NCI-H446 treated with DMSO at 0.1 percent for 48 hours (cell line): Measurements from ENCODE around the gene UBE2QL1.

Experiments used
- DNase-seq: peaks from one replicate; lab custom pipeline; 2025; lab: John Stamatoyannopoulos, UW

The UBE2QL1 gene, protein sequence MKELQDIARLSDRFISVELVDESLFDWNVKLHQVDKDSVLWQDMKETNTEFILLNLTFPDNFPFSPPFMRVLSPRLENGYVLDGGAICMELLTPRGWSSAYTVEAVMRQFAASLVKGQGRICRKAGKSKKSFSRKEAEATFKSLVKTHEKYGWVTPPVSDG

DNA sequence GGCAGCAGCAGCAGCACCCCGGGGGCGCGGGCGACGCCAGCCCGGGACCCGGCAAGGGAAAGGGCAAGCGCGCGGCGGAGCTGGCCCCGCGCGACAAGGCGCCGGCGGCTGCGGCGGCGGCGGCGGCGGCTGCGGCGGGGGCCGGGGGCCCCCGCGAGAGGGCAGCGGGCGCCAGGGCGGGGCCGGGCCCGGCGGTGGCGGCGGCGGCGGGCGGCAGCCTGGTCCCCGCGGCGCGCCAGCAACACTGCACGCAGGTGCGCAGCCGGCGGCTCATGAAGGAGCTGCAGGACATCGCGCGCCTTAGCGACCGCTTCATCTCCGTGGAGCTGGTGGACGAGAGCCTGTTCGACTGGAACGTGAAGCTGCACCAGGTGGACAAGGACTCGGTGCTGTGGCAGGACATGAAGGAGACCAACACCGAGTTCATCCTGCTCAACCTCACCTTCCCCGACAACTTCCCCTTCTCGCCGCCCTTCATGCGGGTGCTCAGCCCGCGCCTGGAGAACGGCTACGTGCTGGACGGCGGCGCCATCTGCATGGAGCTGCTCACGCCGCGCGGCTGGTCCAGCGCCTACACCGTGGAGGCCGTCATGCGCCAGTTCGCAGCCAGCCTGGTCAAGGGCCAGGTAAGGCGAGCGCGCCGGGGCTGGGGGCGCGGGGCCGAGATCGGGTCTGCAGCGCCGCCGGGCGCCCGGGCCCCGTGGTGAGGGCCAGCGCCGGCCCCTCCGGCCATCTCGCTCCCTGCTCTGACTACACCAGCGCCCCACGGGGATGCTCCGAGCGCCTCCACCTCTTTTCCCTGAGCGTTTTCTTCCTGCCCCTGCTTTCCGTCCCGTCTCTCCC, at the start of gene UBE2QL1:
TSS of gene UBE2QL1 (plus strand) at position 238 of the 843 bp plus-strand sequence. CDS start at position 273, 35 bp downstream.
- no peak for DNase-seq

DNA sequence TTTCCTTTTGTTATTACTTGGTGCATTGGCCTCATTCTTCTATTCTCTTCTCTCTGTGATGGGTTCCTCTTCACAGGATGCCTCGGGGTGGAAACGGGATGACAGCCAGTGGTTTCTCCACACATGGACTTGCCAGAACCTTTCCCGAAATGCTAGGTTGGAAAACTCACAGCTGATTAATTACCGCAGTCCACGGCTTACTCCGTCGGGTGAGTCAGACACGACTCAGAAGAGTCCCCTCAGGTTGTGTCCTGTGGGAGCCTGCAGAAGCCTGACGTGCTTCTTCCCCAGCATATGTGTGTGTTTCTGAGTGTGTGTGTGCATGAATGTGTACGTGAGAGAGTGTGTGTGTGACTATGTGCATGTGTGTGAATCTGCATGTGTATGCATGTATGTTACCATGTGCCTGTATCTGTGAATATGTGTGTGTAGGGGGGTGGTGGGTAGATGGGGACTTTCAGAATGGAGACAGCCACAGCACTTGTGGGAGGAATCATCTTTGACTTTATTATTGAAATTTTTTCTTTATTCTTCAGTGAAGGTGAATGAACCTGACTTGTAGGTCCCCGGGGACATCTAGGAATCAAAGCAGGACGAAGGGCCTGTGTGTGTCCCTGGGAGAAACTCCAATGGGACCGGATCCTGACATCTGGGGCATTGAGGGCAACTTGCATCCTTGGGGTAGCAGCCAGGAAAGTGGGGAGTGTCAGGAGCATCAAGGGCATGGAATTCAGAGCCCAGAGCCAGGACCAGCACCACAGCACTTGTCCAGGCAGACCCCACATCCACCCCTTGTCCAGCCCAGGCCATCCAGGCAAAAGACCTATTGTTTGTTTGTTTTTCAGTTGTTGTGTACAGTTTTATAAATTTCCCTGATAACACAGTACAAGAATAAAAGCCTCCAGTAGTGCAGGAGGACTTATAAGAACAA, 48.4 kb upstream of the UBE2QL1 start:
- no peak for DNase-seq

DNA sequence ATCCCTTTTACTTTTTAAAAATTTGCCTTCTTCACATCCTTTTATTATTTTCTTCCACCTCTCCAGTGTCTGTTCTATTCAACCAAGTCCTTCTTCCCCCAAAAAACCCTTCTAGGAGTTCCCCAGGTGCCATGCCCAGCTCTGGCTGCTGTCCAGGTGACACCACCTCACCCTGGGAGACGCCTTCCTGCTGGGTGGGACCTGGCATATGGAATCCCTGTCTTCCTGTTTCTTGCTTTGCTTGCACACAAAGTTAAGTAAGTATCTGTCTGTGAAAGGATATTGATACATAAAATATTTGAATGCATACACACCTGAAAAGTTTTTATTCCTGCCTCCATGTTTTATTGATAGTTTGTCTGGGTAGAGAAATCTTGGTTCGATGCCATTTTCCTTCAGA, 47.2 kb upstream of the UBE2QL1 start:
- DNase-seq, result no peak

DNA sequence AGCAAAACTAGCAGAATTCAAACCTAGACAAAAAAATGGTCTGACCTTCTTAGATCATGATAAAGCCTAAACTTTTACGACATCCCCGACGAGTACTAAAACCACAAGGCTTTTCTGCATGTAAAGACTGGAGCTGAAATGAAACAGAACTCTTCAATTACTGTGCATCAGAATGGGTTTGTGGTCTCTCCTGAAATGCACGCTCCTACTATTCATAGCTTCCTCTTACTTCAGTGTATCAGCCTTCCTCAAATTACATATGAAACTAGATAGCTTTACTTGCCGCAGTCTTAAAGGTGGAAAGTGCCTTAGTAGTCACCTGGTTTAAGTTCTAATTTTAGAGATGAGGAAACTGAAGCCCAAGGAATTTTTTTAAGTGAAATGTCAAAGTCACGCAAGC, 45.7 kb upstream of the UBE2QL1 start:
- no peak for DNase-seq

DNA sequence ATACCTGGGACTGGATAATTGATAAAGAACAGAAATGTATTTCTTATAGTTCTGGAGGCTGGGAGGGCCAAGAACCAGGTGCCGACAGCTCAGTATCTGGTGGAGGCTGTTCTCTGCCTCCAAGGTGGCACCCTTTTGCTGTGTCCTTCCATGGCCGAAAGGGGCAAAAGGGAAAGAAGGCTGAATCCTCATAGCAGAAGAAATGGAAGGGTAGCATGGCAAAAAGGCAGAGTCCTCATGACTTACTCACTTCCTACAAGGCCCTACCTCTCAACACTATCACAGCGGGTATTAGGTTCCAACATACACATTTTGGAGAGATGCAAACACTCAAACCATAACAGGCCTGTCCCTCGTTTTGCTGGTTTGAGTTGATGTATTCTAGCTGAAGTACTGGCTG, 45.2 kb upstream of the UBE2QL1 start:
- DNase-seq, result no peak

DNA sequence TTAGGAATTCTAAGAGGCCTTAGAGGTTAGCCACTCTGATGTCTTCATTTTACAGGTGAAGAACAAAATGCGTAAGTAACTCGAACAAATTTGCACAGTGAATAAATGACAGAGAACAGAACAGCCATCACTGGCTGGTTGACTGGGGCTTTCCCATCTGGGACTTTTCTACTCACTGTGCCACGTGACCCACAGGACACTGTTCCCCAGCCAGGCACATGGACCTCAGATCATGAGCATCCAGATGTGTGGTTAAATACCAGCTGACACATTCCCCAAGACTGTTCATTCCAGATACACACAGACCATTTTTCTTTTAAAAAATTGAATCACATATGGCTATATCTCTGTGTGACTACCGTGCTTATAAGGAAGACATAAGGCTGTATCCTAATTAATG, 44.5 kb upstream of the UBE2QL1 start:
- DNase-seq, result no peak

DNA sequence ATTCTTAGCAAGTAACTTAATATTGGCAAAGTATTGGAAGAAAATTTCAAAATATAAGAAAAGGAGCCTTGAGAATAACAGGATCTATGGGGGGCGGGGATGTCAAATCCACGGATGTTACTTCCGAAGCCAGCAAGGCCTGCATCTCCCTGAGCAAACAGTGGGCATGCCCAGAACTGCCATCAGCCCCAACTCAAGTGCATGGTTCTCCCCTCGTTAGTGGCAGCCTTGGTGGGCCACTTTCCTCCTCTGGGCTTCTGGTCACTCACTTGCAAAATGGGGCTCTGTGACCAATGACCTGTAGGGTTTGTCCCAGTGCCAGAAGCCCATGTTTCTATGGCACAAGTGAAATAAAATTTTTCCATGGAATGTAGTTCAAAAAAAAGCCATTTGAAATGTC, 43.1 kb upstream of the UBE2QL1 start:
- no peak for DNase-seq

DNA sequence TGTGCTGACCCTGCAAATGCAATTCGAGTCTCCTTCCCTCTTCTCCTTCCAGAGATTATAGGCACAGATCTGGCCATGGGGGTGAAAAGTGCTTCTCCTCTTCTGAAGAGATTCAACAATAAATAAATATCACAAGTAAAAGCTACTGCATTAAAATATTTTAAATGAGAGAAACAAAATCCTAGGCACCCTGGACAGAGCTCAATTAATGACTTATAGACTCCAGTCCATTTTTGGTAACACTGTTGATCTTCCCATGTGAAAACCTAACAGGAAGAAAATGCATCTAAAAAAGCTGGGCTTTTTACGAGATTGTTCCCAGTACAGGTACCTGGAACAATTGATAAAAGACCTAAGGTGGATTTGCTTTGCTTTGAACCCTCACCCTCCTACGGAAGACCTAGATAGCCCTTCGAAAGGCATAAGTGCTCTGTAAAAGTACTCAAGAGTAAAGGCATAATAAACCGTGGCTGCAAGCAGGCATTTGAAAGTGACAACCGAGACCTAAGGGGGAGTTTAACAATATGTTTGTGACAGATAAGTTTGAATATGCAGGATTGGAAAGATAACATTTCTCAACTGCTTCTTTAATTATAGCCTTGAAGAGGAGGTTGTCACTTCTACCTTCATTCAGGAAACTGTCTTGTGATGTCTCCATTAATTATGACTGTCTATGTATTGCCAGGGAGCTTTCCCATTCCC, 41.0 kb upstream of the UBE2QL1 start:
- DNase-seq, result no peak

DNA sequence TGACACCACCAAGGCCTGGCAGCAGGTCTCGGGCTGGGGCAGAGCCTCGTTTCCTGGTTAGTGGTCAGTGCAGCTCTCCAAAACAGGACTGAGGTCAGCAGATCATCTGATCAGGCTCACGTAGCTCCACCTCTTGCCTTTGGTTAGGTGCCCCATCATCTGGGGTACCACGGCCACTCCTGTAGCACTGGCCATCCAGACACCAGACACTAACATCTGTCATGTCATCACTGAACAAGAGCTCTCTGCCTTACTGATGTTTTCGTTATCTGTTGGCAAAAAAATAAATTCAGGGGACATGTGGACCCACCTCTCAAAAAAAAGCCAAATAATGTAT, 40.4 kb upstream of the UBE2QL1 start:
- DNase-seq, result no peak

DNA sequence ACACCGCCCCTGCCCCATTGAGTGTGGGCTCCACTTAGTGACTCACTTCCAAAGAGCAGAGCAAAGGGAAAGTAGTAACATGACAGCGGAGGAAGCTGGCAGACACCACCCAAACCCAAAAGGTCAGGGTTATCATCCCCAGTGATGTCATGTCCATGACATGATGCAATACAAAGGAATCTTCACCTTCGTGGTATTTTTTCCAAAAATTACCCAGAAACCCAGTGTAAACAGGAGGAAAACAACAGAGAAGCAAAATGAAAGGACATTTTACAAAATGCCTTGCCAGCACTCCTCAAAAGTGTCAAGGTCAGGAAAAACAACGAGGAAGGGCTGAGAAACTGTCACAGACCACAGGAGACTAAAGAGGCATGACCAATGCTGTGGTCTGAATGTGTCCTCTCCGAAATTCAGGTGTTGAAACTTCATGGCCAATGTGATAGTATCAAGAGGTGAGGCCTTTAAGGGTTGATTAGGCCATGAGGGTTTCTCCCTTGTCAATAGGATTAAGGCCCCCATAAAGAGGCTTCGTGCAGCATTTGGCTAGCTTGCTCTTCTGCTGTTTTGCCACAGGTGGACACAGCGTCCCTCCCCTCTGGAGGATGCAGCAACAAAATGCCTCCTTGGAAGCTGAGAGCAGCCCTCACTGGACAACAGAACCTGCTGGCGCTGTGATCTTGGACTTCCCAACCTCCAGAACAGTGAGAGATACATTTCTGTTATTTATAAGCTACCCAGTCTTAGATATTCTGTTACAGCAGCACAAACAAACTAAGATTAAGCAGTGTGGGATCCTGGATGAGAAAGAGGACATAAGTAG, 39.8 kb upstream of the UBE2QL1 start:
- no peak for DNase-seq

DNA sequence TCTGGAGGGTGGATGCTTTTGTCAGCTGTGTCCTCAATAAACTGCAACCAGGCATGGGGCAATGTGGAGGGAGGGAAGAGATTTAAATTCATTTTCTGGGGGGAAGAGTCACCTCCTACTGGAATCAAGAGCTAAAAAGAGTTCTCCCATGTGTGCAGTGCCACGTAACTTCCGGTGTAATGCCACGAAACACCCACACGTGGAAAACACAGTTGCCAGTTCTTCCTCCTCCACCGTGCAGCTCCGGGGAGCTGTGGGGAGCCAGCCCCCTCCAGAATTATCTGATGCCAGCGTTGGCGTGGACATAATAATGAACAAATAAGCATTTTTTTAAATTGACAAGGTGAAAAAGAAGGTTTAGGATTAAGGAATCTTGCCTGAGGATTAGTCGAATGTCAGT, 38.2 kb upstream of the UBE2QL1 start:
- no peak for DNase-seq

DNA sequence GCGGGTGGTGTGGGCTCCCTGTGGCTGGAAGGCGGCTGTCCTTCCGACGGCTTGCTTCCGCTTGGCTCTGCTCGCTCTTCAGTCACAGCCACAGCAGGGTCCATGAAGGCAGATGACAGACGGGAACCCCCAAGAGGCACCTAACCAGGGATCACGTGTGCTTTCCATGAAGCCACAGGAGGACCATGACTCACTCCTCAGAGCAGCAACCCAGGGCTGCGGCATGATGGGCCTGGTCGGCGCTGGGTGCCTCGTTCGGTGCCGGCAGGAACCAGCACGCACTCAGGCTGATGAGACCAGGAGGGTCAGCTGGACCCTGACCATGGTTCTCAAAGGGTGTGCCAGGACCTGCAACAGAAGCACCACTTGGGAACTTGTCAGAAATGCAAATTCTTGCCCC, 37.5 kb upstream of the UBE2QL1 start:
- DNase-seq, result no peak

DNA sequence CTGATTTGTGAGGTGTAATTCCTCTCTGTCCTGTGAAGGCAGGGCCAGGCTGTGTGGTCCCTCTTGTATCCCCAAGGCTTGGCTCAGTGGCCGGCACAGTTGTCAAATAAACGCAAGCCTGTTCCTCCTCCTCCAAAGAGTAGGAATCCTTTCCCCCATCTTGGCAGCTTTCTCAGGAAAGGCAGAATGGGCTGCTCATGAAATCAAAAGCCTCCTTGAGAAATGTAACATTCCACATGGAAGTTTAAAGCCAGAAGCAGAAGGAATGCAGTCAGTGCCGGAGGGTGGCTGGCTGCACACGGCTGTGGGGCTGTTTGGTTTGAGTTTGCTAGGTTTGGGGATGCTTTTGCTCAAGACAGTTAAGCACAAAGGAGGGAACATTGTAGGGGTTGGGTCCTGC, 35.8 kb upstream of the UBE2QL1 start:
- no peak for DNase-seq

DNA sequence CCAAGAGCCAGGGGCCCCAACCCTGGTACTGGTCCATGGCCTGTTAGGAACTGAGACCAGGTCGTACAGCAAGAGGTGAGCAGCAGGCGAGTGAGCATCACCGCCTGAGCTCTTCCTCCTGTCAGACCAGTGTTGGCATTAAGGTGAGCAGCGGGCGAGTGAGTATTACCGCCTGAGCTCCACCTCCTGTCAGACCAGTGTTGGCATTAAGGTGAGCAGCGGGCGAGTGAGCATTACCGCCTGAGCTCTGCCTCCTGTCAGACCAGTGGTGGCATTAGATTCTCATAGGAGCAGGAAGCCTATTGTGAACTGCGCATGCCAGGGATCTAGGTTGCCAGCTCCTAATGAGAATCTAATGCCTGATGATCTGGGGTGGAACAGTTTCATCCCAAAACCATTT, 31.0 kb upstream of the UBE2QL1 start:
- DNase-seq, result no peak

DNA sequence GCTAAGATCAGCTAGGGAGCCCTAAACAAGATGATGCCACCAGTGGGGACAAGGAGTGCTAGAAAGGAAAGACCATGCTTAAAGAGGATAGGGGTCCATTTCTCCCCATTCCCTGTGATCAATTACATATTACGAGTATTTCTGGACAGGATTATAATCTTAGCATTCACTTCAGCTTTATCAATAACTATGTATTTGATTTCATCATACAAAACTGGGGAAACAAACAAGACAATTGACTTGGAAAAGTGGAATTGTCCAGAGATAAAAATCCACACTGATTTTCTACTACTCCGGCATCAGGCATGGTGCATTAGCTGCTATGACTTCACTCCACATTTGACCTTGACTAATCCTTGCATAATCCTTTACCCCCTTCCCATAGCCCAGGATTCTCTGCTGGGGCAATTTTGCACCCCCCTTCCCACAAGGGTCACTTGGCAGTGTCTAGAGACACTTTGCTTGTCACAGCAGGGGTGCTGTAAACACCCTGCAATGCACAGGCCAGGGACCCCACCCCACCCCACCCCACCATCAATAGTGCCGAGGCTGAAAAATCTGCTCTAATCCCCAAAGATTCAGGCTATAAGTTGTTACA, 29.9 kb upstream of the UBE2QL1 start:
- DNase-seq, result no peak

DNA sequence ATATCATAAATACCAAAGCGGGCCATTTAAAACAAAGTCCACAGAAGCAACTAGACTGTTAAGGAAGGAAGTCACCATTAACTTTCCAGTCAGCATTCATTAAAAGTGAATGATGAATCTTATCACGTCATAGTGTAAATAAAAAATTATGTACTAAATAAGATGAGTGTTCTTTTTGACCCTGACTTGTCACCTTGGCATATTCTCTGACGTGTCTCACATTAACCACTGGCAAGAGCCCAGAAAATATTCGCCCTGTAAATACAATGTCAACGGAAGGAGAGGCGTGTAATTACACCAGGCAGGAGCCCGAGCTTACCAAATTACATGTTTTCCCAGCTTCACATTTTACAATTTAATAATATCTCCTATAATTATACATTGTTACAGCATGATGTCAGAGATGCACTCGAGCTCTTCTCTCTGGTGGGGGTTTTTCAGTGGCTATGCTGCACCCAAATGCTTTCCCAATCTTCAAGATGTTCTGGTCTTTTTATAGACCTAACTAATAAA, 29.3 kb upstream of the UBE2QL1 start:
- DNase-seq, result no peak

DNA sequence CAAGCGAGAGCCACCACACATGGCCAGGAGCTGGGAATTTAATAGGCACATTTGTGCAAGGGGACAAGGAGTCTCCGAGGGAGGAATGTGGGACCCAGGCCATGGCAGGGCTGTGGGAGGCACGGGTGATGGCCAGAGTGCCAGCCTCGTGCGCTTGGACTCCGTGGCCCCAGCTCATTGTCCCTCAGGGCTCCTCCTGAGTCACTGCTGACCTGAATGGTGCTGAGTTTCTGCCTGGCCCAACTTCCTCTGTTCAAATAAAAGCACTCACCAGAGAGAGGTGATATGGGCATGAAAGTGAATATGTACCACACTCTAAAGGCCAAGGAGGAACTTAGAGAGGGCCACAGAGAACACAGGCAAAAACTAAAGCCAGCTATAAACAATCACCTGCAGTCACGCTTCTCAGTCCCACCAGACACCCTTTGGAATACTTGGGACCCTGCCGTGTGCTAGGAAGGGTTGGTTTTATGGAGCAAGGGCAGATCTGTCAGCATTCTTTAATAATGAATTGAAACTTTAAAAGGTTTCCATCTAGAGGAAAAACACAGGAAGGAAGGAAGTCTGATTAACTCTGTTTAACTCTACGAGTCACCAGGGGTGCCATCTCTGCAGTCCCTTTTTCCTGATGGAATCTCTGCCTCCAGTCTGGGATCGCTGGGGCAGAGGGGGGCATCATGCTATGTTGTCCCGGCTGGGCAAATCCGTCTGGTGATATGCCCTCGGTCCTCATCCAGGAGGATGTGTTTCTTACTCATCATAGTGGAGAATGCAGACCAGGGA, 25.1 kb upstream of the UBE2QL1 start:
- no peak for DNase-seq

DNA sequence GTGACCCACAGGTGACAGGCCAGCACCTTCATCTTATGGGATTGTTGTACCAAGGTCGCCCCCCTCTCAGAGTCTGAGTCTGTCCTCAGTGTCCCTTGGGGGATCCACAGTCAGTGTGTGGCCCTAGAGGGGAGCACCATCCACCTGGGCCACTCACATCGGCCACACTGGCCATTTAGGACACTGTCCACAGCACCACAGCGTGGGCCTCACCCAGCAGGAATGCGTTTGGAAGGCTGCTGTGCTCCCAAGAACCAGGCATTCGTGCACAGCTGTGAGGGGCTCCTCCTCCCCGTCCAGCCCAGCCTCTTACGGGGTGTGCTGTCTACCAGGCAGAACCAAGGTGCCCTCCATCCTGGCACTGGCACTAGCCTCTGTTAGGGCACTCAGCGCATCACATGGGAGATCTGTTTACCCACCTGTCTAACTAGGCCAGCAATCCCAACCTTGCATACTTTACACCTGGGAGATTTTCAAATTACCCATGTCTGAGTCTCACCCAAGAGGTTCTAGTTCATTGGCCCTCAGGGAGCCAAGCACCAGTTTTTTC, 24.5 kb upstream of the UBE2QL1 start:
- no peak for DNase-seq

DNA sequence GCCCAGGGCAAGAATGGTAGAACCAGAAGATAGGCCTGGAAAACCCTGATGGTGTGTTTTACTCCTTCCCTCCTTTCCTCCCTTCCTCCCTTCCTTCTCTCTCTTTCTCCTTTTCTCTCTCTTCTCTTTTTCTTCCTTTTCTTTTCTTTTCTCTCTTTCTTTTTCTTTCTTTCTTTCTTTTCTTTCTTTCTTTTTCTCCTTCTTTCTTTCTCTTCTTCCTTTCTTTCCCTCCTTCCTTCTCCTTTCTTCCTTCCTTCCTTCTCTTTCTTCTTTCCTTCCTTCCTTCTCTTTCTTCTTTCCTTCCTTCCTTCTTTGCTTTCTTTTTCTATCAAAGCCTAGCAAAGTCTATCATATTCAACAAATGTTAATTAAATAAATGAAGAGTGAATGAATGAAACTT, 24.0 kb upstream of the UBE2QL1 start:
- DNase-seq, result no peak

DNA sequence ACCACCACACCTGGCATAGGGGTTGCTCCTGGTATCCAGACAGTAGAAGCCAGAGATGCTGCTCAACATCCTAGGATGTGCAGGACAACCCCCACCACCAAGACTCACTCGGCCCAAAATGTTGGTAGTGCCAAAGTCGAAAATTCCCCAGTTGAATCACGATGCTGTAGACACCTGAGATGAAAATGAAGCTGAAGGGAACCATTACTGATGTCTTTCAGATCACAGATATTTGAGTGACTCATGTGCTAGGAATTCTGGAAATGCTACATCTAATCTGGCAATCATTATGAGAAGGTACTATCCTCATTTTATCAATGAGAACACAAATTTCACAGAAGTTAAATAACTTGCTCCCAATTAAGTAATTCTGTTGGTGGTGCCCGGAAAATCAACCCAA, 21.0 kb upstream of the UBE2QL1 start:
- no peak for DNase-seq
